DMS 273 treated with DMSO at 0.1 percent for 48 hours (cell line): ENCODE measurements around the gene ASB4.
"Not testable (repeated sequence)": the region's sequence is repeated elsewhere in the genome, so short reads cannot be mapped to it uniquely, and the experiment has no call there.

ENCODE experiments used
- DNase-seq: peaks from one replicate; lab custom pipeline; 2025; lab: John Stamatoyannopoulos, UW

ASB4 gene

DNA sequence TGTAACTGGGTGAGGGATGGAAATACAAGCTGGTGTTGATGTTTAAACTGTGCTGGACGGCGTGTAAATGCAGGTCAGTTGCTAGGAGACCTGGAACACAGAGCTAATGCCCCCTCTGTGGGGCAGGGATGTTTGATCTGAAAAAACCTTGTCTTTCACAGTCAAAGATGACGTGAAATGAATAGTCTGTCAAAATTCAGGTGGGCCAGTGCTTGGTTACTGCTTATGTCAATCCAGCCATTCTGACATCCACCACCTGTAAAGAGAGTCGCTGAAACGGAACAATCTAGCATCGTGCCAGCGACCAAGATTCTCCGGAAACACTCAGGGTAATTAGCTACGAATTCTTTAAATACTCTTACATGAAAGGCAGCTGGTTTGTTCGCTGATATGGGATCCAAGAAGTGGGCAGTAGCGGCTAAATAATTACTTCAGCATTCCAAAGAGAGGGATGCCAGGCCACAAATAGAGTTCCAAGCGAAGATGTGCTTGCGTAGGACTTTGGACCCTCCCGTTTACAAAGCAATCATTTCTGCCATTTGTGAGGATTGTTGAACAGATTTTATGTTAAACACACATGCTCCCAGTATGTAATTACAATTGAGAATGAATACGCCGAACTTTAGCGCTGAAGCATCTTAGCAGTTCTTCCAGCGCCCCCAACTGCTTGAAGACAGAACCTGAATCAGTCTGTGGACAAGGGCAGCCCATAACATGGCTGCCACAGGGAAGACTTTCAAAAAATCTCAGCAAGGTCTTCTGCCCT lies 7.3 kb upstream of the ASB4 start:
- no peak for DNase-seq

DNA sequence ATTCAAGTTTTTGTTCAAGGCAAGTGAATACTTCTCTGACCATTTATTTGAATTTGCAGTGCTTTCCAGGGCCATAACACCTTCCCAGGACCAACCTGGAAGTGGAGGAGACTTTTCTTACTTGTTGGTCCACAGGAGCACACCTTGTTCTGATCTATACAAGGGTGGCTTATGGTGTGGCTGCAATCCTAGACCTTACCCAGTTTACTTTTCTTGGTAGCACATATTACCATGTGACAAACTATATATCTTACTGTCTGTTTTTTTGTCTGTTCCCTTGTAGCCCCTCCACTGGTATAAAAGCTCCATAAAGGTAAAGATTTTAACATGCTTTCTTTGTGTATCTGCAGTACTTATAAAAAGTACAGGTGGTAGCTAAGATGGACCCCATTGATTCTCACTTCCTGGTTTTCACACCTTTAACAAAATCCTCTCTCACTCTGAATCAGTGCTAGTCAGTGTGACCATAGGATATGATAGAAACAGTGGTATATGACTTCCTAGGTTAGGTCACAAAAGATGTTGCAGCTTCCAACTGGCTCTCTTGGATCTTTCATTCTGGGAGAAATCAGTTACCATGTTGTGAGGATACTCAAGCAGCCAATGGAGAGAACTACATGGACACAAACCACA lies 5.6 kb upstream of the ASB4 start:
- DNase-seq, result no peak

- DNase-seq, result no peak
These were observed 4.2 kb upstream of the ASB4 start for GRCh38 chr7:95481271-95482165.

GRCh38 chr7:95482424-95482823 lies 3.3 kb upstream of the ASB4 start:
- no peak for DNase-seq

DNA sequence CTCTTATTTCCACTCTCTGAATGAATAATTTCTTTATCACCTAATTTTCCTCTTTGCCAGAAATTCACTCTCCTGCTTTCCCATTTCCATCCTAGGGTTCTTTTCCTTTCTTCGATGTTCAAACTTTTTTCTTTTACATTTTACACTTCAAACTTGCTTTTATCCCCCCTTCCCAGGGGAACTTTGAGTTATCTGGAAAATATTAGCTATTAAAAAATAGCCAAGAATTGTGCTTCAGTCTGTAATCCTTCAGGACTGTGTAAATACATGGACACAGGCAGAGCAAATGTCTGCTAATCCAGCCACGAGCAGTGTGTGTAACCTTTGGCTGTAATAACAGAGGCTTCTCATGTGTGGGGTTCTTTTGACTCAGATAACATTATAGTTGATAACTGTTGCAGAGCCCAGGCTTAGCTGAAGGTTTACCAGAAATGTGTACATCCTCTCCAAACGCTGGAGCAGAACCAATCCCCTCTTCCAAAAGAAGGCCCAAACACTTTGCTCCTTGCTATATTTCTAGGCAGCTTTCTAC lies 4.6 kb downstream of the ASB4 start:
- DNase-seq, result no peak

GRCh38 chr7:95491201-95491600 lies 5.5 kb downstream of the ASB4 start:
- no peak for DNase-seq

DNA sequence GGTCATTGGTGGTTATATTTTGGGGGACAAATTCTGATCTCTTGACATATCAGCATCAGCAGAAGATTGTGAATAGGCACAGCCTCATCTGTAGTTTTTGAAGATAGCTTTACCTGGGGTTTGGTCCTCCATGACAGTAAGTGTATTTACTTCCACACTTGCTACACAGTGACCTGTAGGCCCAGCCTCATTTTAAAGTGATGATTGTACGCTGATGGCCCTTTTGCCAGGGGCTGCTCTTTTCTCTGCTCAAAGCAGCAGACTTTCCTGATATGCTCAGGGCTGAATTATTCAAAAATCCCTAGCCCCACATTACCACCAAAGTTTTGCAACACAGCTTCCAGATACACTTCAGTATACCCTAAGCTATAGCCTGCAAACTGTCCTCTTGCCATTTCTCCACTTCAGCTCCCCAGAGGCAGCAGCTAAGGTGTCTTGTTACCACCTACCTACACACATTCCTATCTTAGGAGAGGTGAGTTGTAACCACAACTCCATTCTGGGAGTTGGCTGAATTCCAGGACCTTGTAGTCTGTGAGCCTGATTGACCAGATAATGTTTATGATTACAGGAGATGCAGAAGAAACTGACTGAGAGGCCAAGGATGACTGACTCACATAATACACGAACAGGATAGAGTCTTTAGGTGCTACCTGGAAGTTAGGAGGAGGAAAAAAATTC lies 6.0 kb downstream of the ASB4 start:
- DNase-seq, result no peak

GRCh38 chr7:95493247-95493646 lies 7.5 kb downstream of the ASB4 start:
- no peak for DNase-seq

DNA sequence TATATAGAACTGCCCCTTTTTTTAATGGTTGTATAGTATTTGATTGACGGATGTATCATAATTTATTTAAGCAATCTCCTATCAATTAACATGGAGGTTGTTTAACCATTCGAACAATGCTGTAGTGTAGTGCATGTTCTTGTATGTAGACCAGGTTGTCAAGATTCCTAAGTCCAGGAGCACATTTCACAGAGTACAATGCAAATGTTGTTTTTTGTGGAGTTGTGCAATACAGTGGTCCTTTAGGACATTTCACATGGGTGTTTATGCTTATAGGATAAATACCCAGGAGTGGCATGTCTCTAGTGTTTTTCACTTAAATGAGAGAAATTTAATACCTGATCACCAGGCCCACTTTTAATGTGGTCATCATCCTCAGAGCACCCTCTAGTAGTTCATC lies 8.1 kb downstream of the ASB4 start:
- DNase-seq, result no peak

DNA sequence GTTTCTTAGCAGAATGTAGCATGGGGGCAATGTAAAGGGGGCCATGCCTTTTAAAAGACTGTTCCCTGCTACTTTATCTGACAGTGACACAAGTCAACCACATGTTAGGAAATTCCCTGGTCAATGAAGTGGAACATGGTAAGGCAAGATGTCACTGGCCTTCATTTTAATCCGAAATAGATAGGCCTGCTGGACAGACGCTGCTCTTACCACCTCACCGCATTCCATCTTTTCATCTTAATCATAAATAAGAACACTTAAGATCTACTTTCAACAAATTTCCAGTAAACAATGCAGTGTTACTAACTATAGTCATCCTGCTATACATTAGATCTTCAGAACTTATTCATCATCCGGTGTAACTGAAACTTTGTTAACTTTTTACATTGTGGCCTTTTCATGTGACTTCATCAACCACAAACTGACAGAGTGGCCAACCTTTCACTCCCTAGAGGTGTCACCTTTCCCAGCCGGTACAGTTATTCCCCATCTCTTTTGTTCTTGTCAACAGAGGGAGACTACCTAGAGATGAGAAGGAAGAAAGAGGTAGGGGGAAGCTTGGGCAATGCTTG lies 15.6 kb downstream of the ASB4 start:
- no peak for DNase-seq

- no peak for DNase-seq
These were observed 16.7 kb downstream of the ASB4 start for GRCh38 chr7:95502403-95502802.

GRCh38 chr7:95503271-95504131 lies 17.8 kb downstream of the ASB4 start:
- DNase-seq, result no peak

DNA sequence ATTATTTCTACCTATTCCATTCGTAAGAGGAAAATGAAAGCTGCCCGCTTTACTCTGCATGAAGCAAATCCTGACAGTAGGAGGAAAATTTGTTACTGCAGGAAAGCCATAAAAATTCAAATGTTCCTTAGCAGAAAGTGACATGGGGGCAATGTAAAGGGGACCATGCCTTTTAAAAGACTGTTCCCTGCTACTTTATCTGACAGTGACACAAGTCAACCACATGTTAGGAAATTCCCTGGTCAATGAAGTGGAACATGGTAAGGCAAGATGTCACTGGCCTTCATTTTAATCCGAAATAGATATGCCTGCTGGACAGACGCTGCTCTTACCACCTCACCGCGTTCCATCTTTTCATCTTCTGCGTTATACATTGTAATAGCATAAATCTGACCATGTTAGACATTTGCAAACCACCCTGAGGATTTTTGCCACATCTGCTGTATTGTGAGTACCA lies 18.4 kb downstream of the ASB4 start:
- not testable (repeated sequence) for DNase-seq

- DNase-seq, result no peak
These were observed 23.0 kb downstream of the ASB4 start for GRCh38 chr7:95508780-95509179.

DNA sequence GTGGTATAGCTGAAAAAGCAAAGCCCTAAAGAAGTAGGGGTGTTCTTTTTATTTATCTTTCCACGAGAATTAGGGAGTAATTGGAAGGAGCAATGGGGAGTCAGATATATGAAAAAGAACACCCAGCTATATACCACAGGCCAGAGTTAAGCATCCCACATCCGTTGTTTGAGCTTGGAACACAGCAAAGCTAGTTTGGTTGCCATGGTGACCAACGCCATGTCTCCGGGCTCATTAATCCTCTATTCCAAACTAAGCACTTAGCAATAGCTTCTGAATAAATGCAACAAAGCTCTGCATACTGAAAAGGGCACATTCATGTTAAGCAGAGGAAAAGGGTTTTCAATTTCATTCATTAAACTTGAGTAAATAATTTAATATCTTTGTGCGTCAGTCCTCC lies 23.5 kb downstream of the ASB4 start:
- no peak for DNase-seq

DNA sequence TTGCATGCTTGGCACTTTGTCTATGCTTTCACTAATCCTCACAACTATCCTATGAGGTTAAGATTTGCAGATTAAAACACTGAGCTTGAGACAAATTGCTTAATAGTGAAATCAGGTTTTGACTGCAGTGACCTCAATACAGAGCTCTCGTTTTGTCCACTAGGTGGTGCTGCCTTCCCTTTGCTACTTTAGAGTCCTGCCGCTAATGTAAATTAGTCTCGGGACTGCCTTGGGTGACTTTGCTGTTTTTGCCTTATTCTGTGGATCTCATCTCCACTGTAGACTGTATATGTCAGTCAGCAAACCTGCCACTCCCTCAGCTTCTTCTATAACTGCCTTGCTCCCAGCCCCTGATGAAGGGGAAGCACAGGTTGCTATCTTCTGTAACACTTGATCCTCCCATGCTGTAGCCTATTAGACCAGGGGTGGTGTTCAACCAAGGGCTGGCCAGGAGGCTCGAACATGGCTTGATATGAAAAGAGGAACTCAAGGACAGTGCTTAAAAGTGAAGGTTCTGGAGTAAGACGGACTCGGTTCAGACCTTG lies 26.0 kb downstream of the ASB4 start:
- peak; percentile 26 for DNase-seq

DNA sequence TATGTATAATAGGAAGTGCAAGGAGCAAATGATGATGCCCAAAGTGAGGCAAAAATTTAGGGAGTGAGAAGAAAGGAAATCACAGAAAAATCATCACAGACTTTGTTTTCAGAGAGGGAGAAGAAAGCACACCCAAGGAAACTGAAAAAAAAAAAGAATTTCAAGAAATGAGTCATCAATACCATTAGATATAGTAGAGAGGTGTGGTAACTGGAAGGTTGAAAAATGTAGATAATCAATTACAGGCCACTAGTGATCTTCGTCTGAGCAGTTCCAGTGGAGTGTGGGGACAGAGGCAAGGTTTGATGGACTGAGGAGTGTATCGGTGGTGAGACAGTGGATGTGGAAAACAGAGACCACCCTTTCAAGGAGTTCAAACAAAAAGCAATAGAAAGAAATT lies 31.7 kb downstream of the ASB4 start:
- no peak for DNase-seq

DNA sequence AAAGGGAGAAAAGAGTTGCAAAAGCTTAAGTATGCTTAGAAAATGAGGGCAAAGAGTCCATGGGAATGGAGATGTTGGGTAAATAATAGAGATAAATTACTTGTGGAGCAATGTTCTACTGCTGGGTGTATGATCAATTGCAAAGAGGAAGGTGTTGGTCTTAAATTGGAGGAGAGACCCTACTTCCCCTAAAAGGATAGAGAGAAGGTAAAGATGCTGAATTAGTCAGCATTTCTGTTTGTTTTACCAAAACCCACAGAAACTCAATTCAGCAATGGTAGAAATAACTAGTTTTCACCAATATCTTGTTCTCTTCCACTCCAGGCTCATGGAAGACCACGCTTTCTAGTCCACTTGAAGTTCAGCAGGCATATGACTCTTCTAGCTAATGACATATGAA lies 32.1 kb downstream of the ASB4 start:
- DNase-seq, result no peak

GRCh38 chr7:95520136-95520535 lies 34.4 kb downstream of the ASB4 start:
- no peak for DNase-seq

DNA sequence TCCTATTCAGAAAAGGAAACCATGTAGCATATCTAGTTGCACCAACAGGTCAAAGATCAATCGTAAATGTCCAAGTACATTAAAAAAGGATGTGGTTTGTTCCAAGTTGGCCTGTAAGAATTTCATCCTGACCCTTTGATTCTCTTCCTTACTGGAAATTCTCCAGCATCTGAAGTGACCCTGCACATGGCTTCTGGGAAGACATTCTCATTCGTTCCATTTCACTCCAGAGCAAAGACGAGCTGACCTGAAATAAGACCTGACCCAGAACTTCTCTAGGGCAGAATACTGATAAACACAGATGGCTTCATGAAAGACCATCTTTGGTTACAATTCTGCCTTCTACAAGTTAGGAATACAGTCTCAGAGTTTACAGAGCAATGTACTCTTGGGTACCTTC lies 39.8 kb downstream of the ASB4 start:
- no peak for DNase-seq
